ENCODE results near the gene ATP2A2.

ATP2A2 gene

GRCh38 chr12:110301065-110301806 lies 20.2 kb downstream of the ATP2A2 start:
- peak overlapping the region; percentile 8 for H3K27ac ChIP-seq

GRCh38 chr12:110304061-110304551 lies 23.1 kb downstream of the ATP2A2 start:
- H3K27ac ChIP-seq: peak overlapping the region; percentile 3
- TF ChIP-seq CTCF (IDR thresholded peaks at IDR 0.05) (no peak), ZFX (IDR thresholded peaks at IDR 0.05; ENCODE audit: borderline replicate concordance) (no peak)

More at GRCh38 chr12:110301065-110301806, 20.2 kb downstream of the ATP2A2 start:
- no peak for TF ChIP-seq CTCF (IDR thresholded peaks at IDR 0.05)

GRCh38 chr12:110307372-110307771 lies 26.3 kb downstream of the ATP2A2 start:
- TF ChIP-seq ZFX (IDR thresholded peaks at IDR 0.05; ENCODE audit: borderline replicate concordance) (no peak), CTCF (IDR thresholded peaks at IDR 0.05) (no peak)
- no peak overlapping the region for H3K27ac ChIP-seq

GRCh38 chr12:110310763-110311162 lies 29.7 kb downstream of the ATP2A2 start:
- TF ChIP-seq CTCF (IDR thresholded peaks at IDR 0.05) (no peak), ZFX (IDR thresholded peaks at IDR 0.05; ENCODE audit: borderline replicate concordance) (no peak)
- no peak overlapping the region for H3K27ac ChIP-seq

- TF ChIP-seq CTCF (IDR thresholded peaks at IDR 0.05) (no peak), ZFX (IDR thresholded peaks at IDR 0.05; ENCODE audit: borderline replicate concordance) (no peak)
- H3K27ac ChIP-seq: peak overlapping the region; percentile 16
Observed at GRCh38 chr12:110311903-110312302, 30.9 kb downstream of the ATP2A2 start.

GRCh38 chr12:110312581-110313360 lies 31.7 kb downstream of the ATP2A2 start:
- peak overlapping the region; percentile 16; the same call in 1 of the 2 replicates for H3K27ac ChIP-seq
- TF ChIP-seq ZFX (IDR thresholded peaks at IDR 0.05; ENCODE audit: borderline replicate concordance) (no peak), CTCF (IDR thresholded peaks at IDR 0.05) (no peak)

- no peak for TF ChIP-seq ZFX (IDR thresholded peaks at IDR 0.05; ENCODE audit: borderline replicate concordance)
- TF ChIP-seq CTCF (IDR thresholded peaks at IDR 0.05): no peak
- H3K27ac ChIP-seq: peak overlapping the region; percentile 17; the same call in 1 of the 2 replicates
Observed at GRCh38 chr12:110314308-110314707, 33.3 kb downstream of the ATP2A2 start.
